ENCODE measurements around the gene GNG7. TPM values are rescaled to one million over a fixed set of nuclear protein-coding genes. Genes with fewer than 3 reads are reported as not detected.

Gene GNG7
- total and polyA plus RNA-seq, 2 donors (not counting 3 experiments of a cell fraction or from before 2014, with no cell fraction given): 0.29 to 0.84 TPM

DNA sequence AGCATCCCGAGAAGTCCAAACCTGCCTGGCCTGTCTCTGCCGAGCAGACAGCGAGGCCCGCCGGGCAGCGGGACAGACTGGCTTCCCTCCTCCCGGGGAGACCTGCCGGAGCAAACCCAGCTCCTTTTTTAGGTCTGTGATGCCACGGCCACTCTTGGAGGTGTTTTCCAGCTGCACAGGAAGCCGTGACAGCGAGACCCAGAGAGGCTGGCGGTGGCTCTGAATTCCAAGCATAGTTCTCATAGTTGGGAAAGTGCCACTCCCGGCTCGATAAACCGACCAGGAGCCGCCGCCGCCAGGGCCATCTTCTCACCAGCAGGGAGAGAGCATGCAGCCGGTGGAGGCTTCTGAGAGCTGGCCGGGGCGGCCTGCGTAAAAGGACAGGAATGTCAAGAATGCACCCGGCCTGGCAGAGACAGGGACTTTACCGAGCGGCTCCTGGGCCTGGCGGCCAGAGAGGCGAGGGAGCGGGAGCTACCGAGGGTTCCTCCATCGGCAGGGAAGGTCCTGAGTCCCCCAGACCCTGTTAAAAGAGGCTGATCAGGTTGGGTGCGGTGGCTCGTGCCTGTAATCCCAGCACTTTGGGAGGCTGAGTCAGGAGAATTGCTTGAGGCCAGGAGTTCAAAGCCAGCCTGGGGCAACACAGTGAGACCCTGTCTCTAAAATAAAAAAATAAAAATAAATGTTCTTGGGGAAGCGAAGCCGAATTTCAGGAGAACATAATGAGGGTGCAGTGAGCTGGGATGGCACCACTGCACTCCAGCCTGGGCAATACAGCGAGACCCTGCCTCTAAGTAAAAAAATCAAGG lies 161.6 kb downstream of the GNG7 start:
- H4K20me1 ChIP-seq (replicated peaks; ENCODE audit: control insufficient read depth, extremely low read depth, insufficient read depth, low read length): no peaks in the 10 kb centered on the region
- ChIA-PET CTCF (interaction anchor here (0.9 to 5.2 kb wide), 11 partner anchors 7 to 96 kb away, joined by 3 to 73 read pairs (median 12); partner anchors contain the start of gene GADD45B), POLR2A (interaction anchor here (0.6 to 7.4 kb wide), 7 partner anchors 8 to 63 kb away, joined by 3 to 253 read pairs (median 7); partner anchors contain the start of gene GADD45B)
- H3K9me3 ChIP-seq (replicated peaks; ENCODE audit: control insufficient read depth, insufficient read depth, low read length): no peaks in the 10 kb centered on the region
- H3K27ac ChIP-seq (ENCODE audit: insufficient read depth, low read depth, low read length): peak overlapping the region; percentile 99
- no peak overlapping the region for H3K4me2 ChIP-seq (ENCODE audit: insufficient read depth, low read length)
- DNase-seq (ENCODE audit: low read depth, low spot score) (peak; percentile 94), FAIRE-seq (peak; percentile 96)
- TF ChIP-seq MYC (IDR thresholded peaks at IDR 0.05; ENCODE audit: low read depth, low read length) (no peak), FOS (IDR thresholded peaks at IDR 0.05; ENCODE audit: borderline replicate concordance, insufficient read depth, low read length) (peak; percentile 72), POLR2A (IDR thresholded peaks at IDR 0.05; ENCODE audit: low read depth, low read length) (peak; percentile 61), MAX (IDR thresholded peaks at IDR 0.05; ENCODE audit: insufficient read depth, insufficient read length) (no peak), POLR2AphosphoS5 (IDR thresholded peaks at IDR 0.05; ENCODE audit: insufficient read depth, low read depth, low read length) (peak; percentile 91), JUN (IDR thresholded peaks at IDR 0.05; ENCODE audit: borderline replicate concordance, insufficient read depth, insufficient read length, low read depth) (peak; percentile 58)
- TF ChIP-seq, protein P1, sequence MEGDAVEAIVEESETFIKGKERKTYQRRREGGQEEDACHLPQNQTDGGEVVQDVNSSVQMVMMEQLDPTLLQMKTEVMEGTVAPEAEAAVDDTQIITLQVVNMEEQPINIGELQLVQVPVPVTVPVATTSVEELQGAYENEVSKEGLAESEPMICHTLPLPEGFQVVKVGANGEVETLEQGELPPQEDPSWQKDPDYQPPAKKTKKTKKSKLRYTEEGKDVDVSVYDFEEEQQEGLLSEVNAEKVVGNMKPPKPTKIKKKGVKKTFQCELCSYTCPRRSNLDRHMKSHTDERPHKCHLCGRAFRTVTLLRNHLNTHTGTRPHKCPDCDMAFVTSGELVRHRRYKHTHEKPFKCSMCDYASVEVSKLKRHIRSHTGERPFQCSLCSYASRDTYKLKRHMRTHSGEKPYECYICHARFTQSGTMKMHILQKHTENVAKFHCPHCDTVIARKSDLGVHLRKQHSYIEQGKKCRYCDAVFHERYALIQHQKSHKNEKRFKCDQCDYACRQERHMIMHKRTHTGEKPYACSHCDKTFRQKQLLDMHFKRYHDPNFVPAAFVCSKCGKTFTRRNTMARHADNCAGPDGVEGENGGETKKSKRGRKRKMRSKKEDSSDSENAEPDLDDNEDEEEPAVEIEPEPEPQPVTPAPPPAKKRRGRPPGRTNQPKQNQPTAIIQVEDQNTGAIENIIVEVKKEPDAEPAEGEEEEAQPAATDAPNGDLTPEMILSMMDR (IDR thresholded peaks at IDR 0.05; ENCODE audit: extremely low read depth in 1 of 2, insufficient read depth in 1 of 2, low read depth in 1 of 2, low read length in 2 of 2): peak in 1 of 2 donors; percentile 47
- intact Hi-C loops (cut with micrococcal nuclease) (loop anchor here (1.0 to 5.0 kb wide), 6 partner anchors 9 to 304 kb away; partner anchors contain the start of genes PLEKHJ1 and SF3A2), dilution Hi-C loops (cut with MboI; ENCODE audit: extremely low pct_ligation_motif_present, low sequenced_read_pairs) (no loop called here)
- H3K36me3 ChIP-seq (ENCODE audit: control insufficient read depth in 2 of 2, extremely low read depth in 1 of 2, insufficient read depth in 2 of 2, low read length in 2 of 2): no peaks in the 10 kb centered on the region
- peaks cover 49% of the 10 kb centered on the region for H3K4me1 ChIP-seq (ENCODE audit: control insufficient read depth, extremely low read depth, insufficient read depth, low read length)
- no peaks in the 10 kb centered on the region for H3K27me3 ChIP-seq (ENCODE audit: control insufficient read depth in 2 of 2, insufficient read depth in 2 of 2, low read length in 2 of 2)
- H3K79me2 ChIP-seq (ENCODE audit: control insufficient read depth, insufficient read depth, low read length): no peaks in the 10 kb centered on the region
- peak overlapping the region; percentile 90 for H3K9ac ChIP-seq (replicated peaks; ENCODE audit: extremely low read depth, insufficient read depth, low read length)
- BruUV-seq (replicated peaks): TSS peak; percentile 67
- H3K9me1 ChIP-seq (replicated peaks; ENCODE audit: control insufficient read depth, extremely low read depth, insufficient read depth, low read length): no peaks in the 10 kb centered on the region
- H2AFZ ChIP-seq (ENCODE audit: low read depth, low read length): no peak overlapping the region
- peak overlapping the region in 1 of 3 experiments; percentile 0 for H3K4me3 ChIP-seq (replicated peaks in 1 of 3; ENCODE audit: insufficient read depth in 1 of 3, low read depth in 1 of 3, low read length in 3 of 3)

All from endothelial cell of umbilical vein (primary cell).